Keratinocyte (primary cell): ENCODE measurements around the gene STK32C. TPM values are rescaled to one million over a fixed set of nuclear protein-coding genes. Genes with fewer than 3 reads are reported as not detected.

ENCODE experiments used
- DNase-seq: peaks from one replicate; pipeline ENCODE4 v3.0.0-alpha.2; 2011; ENCODE audit warnings: low read depth, missing footprints, low spot score
- FAIRE-seq: peaks from 2 replicates; lab custom pipeline; 2011; peaks lifted over from hg19 to GRCh38; lab: Jason Lieb, UNC
- H2AFZ ChIP-seq: 2 replicates; pipeline ENCODE4 v1.6.0; 2012; ENCODE audit warnings: low read length, control low read depth, inconsistent platforms; ENCODE audit not compliant: control insufficient read depth
- H3K27ac ChIP-seq: 2 replicates; pipeline ENCODE4 v1.5.1; 2011; ENCODE audit warnings: low read length; ENCODE audit not compliant: control insufficient read depth, insufficient read depth
- H3K27me3 ChIP-seq: 3 replicates; pipeline ENCODE4 v1.6.0; 2011; ENCODE audit warnings: low read length; ENCODE audit not compliant: control insufficient read depth, insufficient read depth; ENCODE audit errors: extremely low read depth
- H3K36me3 ChIP-seq, 2 experiments: 2 replicates in 1 of 2; 3 replicates in 1 of 2; pipeline ENCODE4 v1.5.1; 2011; ENCODE audit warnings: low read length in 2 of 2, mild to moderate bottlenecking in 1 of 2; ENCODE audit not compliant: control insufficient read depth in 2 of 2, insufficient read depth in 2 of 2; ENCODE audit errors: extremely low read depth in 1 of 2
- H3K4me1 ChIP-seq: 3 replicates; pipeline ENCODE4 v1.5.1; 2011; ENCODE audit warnings: low read length; ENCODE audit not compliant: control insufficient read depth, insufficient read depth; ENCODE audit errors: extremely low read depth
- H3K4me2 ChIP-seq: 3 replicates; pipeline ENCODE4 v1.6.0; 2011; ENCODE audit warnings: low read depth, low read length; ENCODE audit not compliant: control insufficient read depth, insufficient read depth; ENCODE audit errors: extremely low read depth
- H3K4me3 ChIP-seq, 3 experiments: fragments of 200-600 bp in 1 of 3; sonication (generic) in 1 of 3; 2 replicates in 2 of 3; 3 replicates in 1 of 3; pipeline ENCODE4 v1.5.1; 2011 to 2016; ENCODE audit warnings: low read length in 3 of 3, mild to moderate bottlenecking in 3 of 3, control low read depth in 2 of 3, inconsistent platforms in 1 of 3, low read depth in 1 of 3, mixed read lengths in 1 of 3, mixed run types in 1 of 3, moderate library complexity in 1 of 3; ENCODE audit not compliant: control insufficient read depth in 2 of 3, insufficient read depth in 2 of 3; ENCODE audit errors: extremely low read depth in 1 of 3
- H3K79me2 ChIP-seq: 2 replicates; pipeline ENCODE4 v1.6.0; 2012; ENCODE audit warnings: low read length; ENCODE audit not compliant: control insufficient read depth, insufficient read depth
- H3K9ac ChIP-seq: 3 replicates; pipeline ENCODE4 v1.6.0; 2011; ENCODE audit warnings: low read length; ENCODE audit not compliant: control insufficient read depth, insufficient read depth; ENCODE audit errors: extremely low read depth
- H3K9me1 ChIP-seq: 3 replicates; pipeline ENCODE4 v1.6.0; 2011; ENCODE audit warnings: low read length; ENCODE audit not compliant: control insufficient read depth, insufficient read depth; ENCODE audit errors: extremely low read depth
- H3K9me3 ChIP-seq: 2 replicates; pipeline ENCODE4 v1.5.1; 2012; ENCODE audit warnings: low read depth, low read length; ENCODE audit not compliant: control insufficient read depth
- H4K20me1 ChIP-seq: 3 replicates; pipeline ENCODE4 v1.6.0; 2011; ENCODE audit warnings: low read length; ENCODE audit not compliant: control insufficient read depth, insufficient read depth; ENCODE audit errors: extremely low read depth
- EZH2 ChIP-seq: IDR thresholded peaks from one replicate; pipeline ENCODE4 v1.6.1; 2012; ENCODE audit warnings: inconsistent platforms, mild to moderate bottlenecking, low read length, moderate library complexity
- dilution Hi-C: fragments of 300-500 bp; cut with MboI; formaldehyde crosslinking; loops from one replicate; pipeline ENCODE4 v1.7.0; 2020; ENCODE audit warnings: low sequenced_read_pairs; ENCODE audit not compliant: extremely low pct_ligation_motif_present
- polyA plus RNA-seq, 5 experiments: library from polyadenylated mRNA; depleted of rRNA in 3 of 5; stranded (reverse) in 3 of 5; stranded (forward) in 1 of 5; unstranded in 1 of 5; fragments of >200 nt; gene quantifications; 1 replicate in 1 of 5; 2 replicates in 3 of 5; 3 replicates in 1 of 5; pipeline versions ENCODE4 v1.2.1 to v1.2.3, GENCODE V29; 2011 to 2012; ENCODE audit warnings: missing spikeins in 2 of 5, low read depth in 1 of 5, low replicate concordance in 1 of 5
- TF ChIP-seq, protein P1 (sequence below), 3 experiments: IDR thresholded peaks in 1 of 3; conservative IDR thresholded peaks in 1 of 3; optimal IDR thresholded peaks in 1 of 3; 2 replicates in 2 of 3; 3 replicates in 1 of 3; pipeline versions ENCODE3 to v1.5.1; 2011; ENCODE audit warnings: low read length in 3 of 3, mild to moderate bottlenecking in 3 of 3, moderate library complexity in 2 of 3, control low read depth in 1 of 3, inconsistent platforms in 1 of 3; ENCODE audit not compliant: insufficient read depth in 2 of 3; ENCODE audit errors: extremely low read depth in 1 of 3

The STK32C gene
- polyA plus RNA-seq, 1 donor (not counting 4 experiments of a cell fraction or from before 2014, with no cell fraction given): 4.1 TPM

DNA sequence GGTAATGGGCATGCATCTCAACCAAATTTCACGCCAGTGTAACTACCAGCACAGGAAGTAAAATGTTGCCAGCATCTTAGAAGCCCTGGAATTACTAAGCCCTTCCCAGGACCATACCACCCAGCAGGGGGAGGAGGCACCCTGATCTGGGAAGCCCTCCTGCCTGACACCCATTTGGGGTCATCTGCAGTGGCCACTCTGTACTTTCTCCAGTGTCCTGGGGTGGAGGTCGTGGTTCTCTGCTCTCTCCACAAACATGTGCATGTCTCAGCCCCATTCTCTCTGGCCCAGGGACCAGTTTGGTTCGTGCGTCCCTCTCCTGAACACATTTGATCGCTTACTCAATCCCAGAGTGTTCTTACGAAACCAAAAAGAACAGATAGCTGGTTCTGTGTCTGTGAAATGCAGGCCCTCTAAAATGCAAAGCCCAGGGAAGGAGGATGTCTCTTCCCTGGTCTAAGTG lies 14.9 kb upstream of the STK32C start:
- H3K4me2 ChIP-seq: no peak overlapping the region
- H3K36me3 ChIP-seq: no peaks in the 10 kb centered on the region
- TF ChIP-seq, protein P1, sequence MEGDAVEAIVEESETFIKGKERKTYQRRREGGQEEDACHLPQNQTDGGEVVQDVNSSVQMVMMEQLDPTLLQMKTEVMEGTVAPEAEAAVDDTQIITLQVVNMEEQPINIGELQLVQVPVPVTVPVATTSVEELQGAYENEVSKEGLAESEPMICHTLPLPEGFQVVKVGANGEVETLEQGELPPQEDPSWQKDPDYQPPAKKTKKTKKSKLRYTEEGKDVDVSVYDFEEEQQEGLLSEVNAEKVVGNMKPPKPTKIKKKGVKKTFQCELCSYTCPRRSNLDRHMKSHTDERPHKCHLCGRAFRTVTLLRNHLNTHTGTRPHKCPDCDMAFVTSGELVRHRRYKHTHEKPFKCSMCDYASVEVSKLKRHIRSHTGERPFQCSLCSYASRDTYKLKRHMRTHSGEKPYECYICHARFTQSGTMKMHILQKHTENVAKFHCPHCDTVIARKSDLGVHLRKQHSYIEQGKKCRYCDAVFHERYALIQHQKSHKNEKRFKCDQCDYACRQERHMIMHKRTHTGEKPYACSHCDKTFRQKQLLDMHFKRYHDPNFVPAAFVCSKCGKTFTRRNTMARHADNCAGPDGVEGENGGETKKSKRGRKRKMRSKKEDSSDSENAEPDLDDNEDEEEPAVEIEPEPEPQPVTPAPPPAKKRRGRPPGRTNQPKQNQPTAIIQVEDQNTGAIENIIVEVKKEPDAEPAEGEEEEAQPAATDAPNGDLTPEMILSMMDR (optimal IDR thresholded peaks at IDR 0.05 in 1 of 3, IDR thresholded peaks at IDR 0.05 in 1 of 3, conservative IDR thresholded peaks at IDR 0.05 in 1 of 3; ENCODE audit: extremely low read depth in 1 of 3, insufficient read depth in 2 of 3, low read length in 3 of 3): no peak
- no peak for TF ChIP-seq EZH2
- no peak overlapping the region for H3K4me3 ChIP-seq
- no peak overlapping the region for H3K9ac ChIP-seq
- H3K27ac ChIP-seq: no peak overlapping the region
- dilution Hi-C loops: no loop called here
- peaks cover 2% of the 10 kb centered on the region for H3K79me2 ChIP-seq
- H3K27me3 ChIP-seq: no peaks in the 10 kb centered on the region
- no peak overlapping the region for H2AFZ ChIP-seq
- H3K9me1 ChIP-seq: no peaks in the 10 kb centered on the region
- no peaks in the 10 kb centered on the region for H4K20me1 ChIP-seq
- FAIRE-seq (no peak), DNase-seq (no peak)
- no peaks in the 10 kb centered on the region for H3K9me3 ChIP-seq
- peaks cover 9% of the 10 kb centered on the region for H3K4me1 ChIP-seq

DNA sequence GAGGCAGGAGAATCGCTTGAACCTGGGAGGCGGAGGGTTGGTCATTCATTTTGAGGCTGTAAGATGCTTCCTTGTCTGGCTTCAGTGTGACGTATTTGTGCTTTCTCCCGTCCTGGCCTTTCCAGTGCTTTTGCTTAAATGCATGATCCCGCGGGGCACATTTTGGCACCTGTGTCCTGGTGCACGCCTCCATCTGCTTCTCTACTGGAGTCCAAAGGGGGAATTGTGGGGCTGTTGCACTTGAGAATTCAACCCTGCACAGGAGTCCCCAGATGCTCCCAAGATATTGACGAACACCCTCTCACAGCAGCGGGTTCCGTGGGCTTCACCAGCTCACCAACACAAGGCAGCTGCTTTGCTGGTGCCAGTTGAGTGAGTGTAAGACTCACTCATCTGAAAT lies 14.0 kb upstream of the STK32C start:
- Histone ChIP-seq H3K4me1 (peaks cover 9% of the 10 kb centered on the region), H2AFZ (no peak overlapping the region), H3K36me3 (no peaks in the 10 kb centered on the region), H3K9me1 (no peaks in the 10 kb centered on the region), H3K79me2 (no peaks in the 10 kb centered on the region), H3K4me2 (no peak overlapping the region), H3K9ac (no peak overlapping the region), H3K9me3 (no peaks in the 10 kb centered on the region), H3K4me3 (no peak overlapping the region), H3K27me3 (no peaks in the 10 kb centered on the region), H3K27ac (no peak overlapping the region), H4K20me1 (no peaks in the 10 kb centered on the region)
- no peak for TF ChIP-seq EZH2
- TF ChIP-seq, protein P1 (optimal IDR thresholded peaks at IDR 0.05 in 1 of 3, IDR thresholded peaks at IDR 0.05 in 1 of 3, conservative IDR thresholded peaks at IDR 0.05 in 1 of 3; ENCODE audit: extremely low read depth in 1 of 3, insufficient read depth in 2 of 3, low read length in 3 of 3): no peak
- DNase-seq: no peak
- dilution Hi-C loops: no loop called here
- FAIRE-seq: no peak
